GM18858 (cell line): ENCODE results near the gene OXA1L.
"Not testable (repeated sequence)": the region's sequence is repeated elsewhere in the genome, so short reads cannot be mapped to it uniquely, and the experiment has no call there.

Source experiments
- ATAC-seq: cut with Tn5 transposase; IDR thresholded peaks from one replicate; pipeline ENCODE4 v1.9.1; 2021; ENCODE audit not compliant: unreplicated experiment

Gene OXA1L

DNA sequence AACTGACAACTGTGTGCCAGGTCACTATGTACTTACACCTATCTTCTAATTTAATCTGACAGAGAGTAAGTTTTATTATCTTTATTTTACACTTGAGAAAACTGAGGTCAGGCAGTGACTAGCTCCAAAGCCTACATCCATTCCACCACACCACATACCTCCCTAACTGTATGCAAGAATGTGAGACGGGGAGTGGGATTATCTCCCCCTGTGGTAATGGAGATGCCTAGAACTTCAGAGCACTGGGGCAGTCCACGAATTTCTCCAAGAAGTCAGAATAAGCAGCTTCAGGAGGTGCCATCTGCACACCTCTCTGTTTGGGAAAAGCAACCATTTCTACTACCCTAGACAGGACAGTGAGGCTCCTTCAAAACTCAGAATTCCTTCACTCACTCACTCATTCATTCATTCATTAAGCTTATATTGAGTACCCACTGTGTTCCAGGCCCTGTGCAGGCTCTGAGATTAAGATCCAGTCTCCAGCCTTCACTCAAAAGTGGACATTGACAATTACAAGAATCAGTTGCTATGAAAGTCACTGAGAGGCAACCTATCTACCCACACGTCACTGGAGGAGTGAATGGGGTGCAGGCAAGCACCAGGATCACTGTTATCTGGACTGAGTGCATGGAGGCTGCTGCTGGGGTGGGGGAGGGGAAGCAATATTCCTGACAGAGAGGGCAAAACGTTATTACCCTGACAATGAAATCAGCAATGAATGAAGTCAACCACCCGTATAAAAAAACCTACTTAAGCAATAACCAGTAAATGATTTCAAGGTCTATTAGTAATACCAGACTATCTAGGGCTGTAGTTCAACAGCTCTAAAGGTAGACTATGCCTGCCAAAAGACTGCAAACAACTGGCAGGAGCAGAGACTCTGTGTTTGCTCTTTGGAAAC lies 30.8 kb downstream of the OXA1L start:
- ATAC-seq, result no peak

- no peak for ATAC-seq
Measured at GRCh38 chr14:22798528-22798927, 32.0 kb downstream of the OXA1L start.

DNA sequence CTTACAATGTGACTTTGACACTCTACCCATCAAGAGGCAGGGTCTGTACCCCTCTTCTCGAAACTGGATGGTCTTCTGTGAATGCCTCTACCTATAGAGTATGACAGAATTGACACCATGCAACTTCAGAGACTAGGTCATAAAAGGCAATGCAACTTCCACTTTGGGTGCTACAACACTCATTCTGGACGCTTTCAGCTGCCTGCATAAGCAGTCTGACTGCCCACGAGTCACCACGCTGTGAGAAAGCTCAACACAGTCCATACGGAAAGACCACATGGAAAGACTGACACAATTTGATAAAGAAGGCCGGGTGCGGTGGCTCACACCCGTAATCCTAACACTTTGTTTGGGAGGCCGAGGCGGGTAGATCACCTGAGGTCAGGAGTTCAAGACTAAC lies 33.9 kb downstream of the OXA1L start:
- ATAC-seq, result no peak

DNA sequence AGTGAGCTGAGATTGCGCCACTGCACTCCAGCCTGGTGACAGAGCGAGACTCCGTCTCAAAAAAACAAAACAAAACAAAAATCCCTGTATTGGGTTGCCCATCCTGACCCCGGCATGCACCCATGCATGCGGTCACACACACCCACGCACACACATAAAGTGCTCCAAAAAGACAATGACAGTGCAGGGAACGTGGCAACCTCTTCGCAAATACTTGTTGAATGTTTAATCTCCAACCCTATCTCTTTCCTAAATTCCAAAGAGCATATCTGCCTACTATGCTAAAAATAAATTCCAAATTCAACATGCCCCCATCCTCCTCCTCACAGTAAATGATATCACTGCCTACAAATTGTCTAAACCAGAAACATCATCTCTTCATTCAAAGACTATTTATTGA lies 35.2 kb downstream of the OXA1L start:
- ATAC-seq, result no peak

GRCh38 chr14:22802860-22803686 lies 36.6 kb downstream of the OXA1L start:
- peak; percentile 44 for ATAC-seq

DNA sequence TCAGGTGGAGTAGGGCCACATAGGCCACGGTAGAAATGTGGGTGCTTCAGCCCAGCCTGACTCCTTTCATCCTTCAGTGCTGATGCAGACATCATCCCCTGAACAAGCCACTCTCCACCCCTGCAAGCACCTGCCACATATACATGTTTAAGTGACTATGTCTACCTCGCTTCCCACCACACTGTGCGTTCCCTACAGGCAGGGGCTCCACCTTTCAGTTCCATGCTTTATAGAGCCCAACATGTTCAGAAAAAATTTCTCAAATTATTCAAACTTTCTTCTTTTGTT lies 37.1 kb downstream of the OXA1L start:
- ATAC-seq, result peak; percentile 21

- ATAC-seq, result not testable (repeated sequence)
Measured at GRCh38 chr14:22805235-22805634, 38.7 kb downstream of the OXA1L start.

DNA sequence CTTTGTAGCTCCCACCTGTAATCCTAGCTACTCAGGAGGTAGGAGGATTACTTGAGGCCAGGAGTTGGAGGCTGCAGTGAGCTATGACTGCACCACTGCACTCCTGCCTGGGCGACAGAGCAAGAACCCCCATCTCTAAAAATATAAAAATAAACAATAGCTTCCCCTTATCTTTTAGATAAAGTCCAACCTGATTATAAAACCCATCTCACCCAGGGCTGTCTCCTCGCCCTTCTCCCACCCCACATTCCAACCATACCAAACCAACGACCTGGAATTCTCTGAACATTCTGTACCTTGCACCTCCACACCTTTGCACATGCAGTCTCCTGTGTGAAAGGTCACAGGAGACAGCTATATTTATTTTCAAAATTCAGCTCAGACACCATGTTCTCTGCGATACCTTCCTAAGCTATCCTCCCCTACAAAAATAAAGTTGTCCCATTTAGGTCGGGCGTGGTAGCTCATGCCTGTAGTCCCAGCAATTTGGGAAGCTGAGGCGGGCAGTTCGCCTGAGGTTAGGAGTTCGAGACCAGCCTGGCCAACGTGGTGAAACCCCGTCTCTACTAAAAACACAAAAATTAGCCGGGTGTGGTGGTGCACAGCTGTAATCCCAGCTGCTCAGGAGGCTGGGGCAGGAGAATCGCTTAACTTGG lies 41.1 kb downstream of the OXA1L start:
- no peak for ATAC-seq

- ATAC-seq, result no peak
Measured at GRCh38 chr14:22808388-22809209, 42.1 kb downstream of the OXA1L start.

GRCh38 chr14:22811722-22812121 lies 45.2 kb downstream of the OXA1L start:
- no peak for ATAC-seq

DNA sequence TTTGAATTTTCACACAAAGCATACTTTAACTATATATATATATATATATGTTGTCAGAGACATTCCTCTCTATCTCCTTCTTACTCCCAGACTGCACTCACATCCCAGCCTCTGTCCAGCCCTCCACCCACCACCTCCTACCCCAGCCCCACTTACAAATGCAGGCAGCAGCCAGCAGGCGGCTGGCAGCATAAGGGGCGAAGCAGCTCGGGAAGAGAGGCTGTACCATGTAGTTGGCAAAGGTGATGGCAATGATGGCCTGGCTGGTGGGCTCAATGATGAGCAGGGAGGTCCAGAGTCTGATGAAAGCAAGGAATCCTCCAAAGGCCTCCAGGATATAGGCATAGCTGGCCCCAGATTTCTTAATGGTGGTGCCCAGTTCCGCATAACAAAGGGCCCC lies 46.3 kb downstream of the OXA1L start:
- no peak for ATAC-seq

- ATAC-seq, result no peak
Measured at GRCh38 chr14:22813145-22813544, 46.7 kb downstream of the OXA1L start.

DNA sequence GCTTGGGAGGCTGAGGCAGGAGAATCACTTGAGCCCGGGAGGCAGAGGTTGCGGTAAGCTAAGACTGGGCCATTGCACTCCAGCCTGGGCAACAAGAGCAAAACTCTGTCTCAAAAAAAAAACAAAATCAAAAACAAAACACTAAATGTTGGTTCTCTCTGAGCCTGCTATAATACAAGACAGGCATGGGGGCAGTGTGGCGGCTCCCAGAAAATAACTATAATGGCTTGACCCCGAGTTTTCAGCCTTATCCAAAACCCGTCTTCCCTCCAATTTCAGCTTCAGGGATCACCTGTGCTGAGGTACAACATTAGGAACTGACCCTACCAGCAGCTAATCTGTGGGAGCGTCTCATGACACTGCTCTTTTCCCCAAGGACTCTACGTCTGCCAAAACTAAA lies 47.9 kb downstream of the OXA1L start:
- ATAC-seq, result no peak

DNA sequence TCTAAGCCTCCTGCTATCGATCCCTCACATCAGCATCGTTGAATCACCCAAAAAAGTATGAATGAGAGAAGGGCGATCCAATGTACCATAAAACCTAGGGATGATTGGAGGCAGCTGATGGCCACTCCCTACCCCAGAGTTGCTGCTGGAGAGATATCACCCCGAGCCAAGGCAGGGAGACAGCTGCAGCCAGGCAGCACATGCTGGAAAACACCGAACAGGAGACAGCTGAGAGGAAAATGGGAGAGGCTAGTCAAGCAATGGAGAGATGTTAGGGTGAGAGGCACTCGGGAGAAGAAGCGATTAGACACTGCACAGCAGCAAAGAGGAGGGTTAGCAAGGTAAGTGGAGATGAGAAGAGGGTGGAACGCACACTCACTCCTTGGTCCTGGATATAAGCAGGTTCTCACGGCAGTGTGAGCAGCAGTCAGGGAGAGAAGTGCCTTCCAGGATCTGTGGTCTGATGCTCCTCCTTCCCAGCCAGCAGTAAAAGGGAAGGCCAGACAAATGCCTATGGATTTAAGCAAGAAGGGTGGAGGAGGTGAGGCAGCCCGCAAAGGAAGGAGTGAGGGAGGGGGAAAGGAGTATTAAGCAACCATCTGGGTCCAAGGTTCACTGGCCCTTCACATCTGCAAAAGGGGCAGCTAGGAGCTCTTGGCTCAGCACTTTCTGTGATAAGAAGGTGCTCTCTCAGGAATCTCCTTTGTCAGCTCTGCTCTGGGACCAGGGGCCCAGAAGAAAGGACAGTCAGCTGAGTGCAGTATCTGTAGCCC lies 48.6 kb downstream of the OXA1L start, which contains the start of gene SLC7A7:
TSS of gene SLC7A7 (minus strand) at position 495 of the 773 bp plus-strand sequence. CDS start 2,037 bp downstream, outside the sequence.
- no peak for ATAC-seq

DNA sequence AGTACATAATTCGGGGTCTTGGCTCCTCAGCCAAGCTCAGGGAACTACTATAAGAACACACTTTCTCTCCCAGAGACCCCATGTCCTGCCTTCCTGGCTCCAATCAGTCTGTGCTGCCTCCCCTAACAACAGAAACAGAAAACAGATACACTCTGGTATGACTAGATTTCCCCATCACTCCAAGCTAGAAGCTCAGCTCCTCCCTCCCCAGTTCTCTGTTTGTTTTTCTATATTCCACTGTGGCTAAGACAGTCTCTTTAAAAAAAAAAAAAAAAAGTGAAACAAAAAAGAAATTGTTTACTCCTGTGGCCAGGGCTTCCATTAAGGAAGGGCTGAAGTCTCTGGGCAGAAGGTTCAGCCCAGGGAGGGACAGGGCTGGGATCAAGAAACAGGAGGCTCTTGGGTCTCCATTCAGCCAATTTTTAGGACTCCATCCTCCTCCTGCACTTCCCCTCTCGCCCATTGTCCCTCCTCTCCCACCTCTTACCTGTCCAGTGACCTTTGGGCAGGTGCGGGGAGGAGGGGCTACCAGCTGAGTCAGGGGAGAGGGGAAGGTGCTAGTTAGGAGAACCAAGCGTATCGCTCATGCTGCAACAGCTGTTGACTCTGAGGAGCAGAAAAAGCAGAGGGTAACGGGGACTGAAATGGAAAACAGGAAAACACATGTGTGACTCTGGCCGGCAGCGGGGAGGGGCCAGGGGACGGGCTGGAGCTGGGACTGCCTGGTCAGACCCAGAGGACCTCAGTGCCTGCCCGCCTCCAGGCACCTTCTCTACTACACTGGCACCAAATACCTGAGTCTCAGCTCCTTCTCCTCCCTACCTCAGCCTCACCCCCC lies 52.9 kb downstream of the OXA1L start:
- no peak for ATAC-seq

DNA sequence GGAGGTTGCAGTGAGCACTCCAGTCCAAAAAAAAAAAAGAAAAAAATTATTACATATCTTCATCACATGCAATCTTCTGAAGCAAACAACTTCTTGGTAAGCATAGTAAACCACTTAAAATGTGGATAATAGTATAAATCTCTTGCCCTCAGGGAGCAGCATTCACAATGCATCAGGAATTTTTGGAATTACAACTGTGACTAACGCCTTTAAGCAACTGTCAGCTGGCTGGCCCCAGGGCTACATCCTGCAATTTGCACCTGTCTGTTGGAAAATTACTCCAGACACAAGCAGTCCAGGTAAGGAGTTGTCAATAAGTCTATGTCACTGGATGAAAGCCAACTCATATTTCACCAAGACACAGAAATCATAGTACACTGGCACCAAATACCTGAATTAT lies 54.2 kb downstream of the OXA1L start:
- ATAC-seq, result no peak

- no peak for ATAC-seq
Measured at GRCh38 chr14:22821193-22822015, 54.9 kb downstream of the OXA1L start.

- ATAC-seq, result no peak
Measured at GRCh38 chr14:22822016-22822570, 55.6 kb downstream of the OXA1L start.
